Measurements from ENCODE around the gene ELN. TPM values are rescaled to one million over a fixed set of nuclear protein-coding genes. Genes with fewer than 3 reads are reported as not detected.

ELN gene
- total RNA-seq, 1 experiment from 2014 or later = not detected

Other genes starting within 250 kb of the ELN start
- gene CLDN4, start 197.2 kb upstream of the ELN start, total RNA-seq (2014; rRNA removed; shearing (Covaris generic)) = 24.9 and 25.3 TPM in 2 replicates
- 4.3 and 5.1 TPM in 2 replicates for gene METTL27, start 185.7 kb upstream of the ELN start, total RNA-seq (2014; rRNA removed; shearing (Covaris generic))
- gene TMEM270, start 167.0 kb upstream of the ELN start, total RNA-seq (2014; rRNA removed; shearing (Covaris generic)) = 0.55 TPM in 1 of 2 replicates, not detected in the other
- 24.3 and 24.5 TPM in 2 replicates for gene LIMK1, start 55.6 kb downstream of the ELN start, total RNA-seq (2014; rRNA removed; shearing (Covaris generic))
- gene EIF4H, start 146.2 kb downstream of the ELN start, total RNA-seq (2014; rRNA removed; shearing (Covaris generic)) = 619 and 659 TPM in 2 replicates
- 21.8 and 21.9 TPM in 2 replicates for gene LAT2, start 181.8 kb downstream of the ELN start, total RNA-seq (2014; rRNA removed; shearing (Covaris generic))
- 30.1 and 37.0 TPM in 2 replicates for gene RFC2, start 226.2 kb downstream of the ELN start, total RNA-seq (2014; rRNA removed; shearing (Covaris generic))